SU-DHL-6 (cell line): ENCODE measurements around the gene CRAMP1.

ENCODE experiments used
- EZH2phosphoT487 ChIP-seq: fragments of 200-600 bp; sonication (generic), shearing (Covaris generic); conservative IDR thresholded peaks from 2 replicates; pipeline ENCODE4 v1.6.1; 2018; ENCODE audit warnings: mild to moderate bottlenecking, antibody characterized with exemption, low read length, moderate library complexity, mixed read lengths
- TF ChIP-seq, protein P1 (sequence below): fragments of 200-600 bp; sonication (generic); IDR thresholded peaks from one replicate; pipeline ENCODE4 v1.5.1; 2017; ENCODE audit warnings: antibody characterized with exemption, mild to moderate bottlenecking, low read length, moderate library complexity; ENCODE audit not compliant: insufficient read depth, poor library complexity, severe bottlenecking

DNA sequence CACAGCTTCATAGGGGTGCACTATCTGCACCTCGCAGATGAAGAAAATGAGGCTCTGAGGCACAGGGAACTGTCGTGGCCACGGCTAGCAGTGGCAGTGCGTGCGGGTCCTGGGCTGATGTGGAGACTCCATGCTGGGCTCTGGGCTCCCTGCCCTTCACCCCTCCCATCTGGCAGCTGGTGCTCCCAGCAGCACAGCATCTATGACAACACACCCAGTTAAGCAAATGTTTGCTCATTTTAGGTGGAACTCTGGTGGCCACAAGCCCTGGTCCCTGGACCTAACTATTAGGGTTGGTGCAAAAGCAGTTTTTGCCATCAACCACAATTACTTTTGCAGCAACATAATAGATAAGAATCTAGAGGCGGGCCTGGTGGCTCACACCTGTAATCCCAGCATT lies 31.2 kb upstream of the CRAMP1 start:
- TF ChIP-seq, protein P1, sequence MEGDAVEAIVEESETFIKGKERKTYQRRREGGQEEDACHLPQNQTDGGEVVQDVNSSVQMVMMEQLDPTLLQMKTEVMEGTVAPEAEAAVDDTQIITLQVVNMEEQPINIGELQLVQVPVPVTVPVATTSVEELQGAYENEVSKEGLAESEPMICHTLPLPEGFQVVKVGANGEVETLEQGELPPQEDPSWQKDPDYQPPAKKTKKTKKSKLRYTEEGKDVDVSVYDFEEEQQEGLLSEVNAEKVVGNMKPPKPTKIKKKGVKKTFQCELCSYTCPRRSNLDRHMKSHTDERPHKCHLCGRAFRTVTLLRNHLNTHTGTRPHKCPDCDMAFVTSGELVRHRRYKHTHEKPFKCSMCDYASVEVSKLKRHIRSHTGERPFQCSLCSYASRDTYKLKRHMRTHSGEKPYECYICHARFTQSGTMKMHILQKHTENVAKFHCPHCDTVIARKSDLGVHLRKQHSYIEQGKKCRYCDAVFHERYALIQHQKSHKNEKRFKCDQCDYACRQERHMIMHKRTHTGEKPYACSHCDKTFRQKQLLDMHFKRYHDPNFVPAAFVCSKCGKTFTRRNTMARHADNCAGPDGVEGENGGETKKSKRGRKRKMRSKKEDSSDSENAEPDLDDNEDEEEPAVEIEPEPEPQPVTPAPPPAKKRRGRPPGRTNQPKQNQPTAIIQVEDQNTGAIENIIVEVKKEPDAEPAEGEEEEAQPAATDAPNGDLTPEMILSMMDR, result no peak
- TF ChIP-seq EZH2phosphoT487, result no peak
